HepG2 (cell line): ENCODE data around the gene SDK1. TPM values are rescaled to one million over a fixed set of nuclear protein-coding genes. Genes with fewer than 3 reads are reported as not detected.

Experiments used
- ATAC-seq: fragments of 200-7000 bp; cut with Tn5 transposase; 3 replicates; pipeline ENCODE4 v1.9.1; 2020; ENCODE audit warnings: mild to moderate bottlenecking, moderate library complexity
- BruUV-seq: library from RNA; stranded (reverse); fragments of 400-500 nt; replicated peaks from 2 replicates; lab custom pipeline; 2021; lab: Mats Ljungman, UMichigan
- CTCF ChIA-PET: fragments of 300-600 bp; formaldehyde crosslinking; extraction: SDS; loops from one replicate; lab custom pipeline; 2021; ENCODE audit warnings: low total read pairs, inconsistent platforms, low intra/inter-chr PET ratio; lab: Yijun Ruan, JAX
- POLR2A ChIA-PET: fragments of 350-600 bp; sonication (Branson Sonifier 250); formaldehyde crosslinking; loops from one replicate; lab custom pipeline; 2020; ENCODE audit warnings: antibody characterized with exemption, inconsistent platforms; lab: Yijun Ruan, JAX
- DNase-seq: peaks from one replicate; pipeline ENCODE4 v3.0.0-alpha.2; 2015; ENCODE audit warnings: low spot score
- FAIRE-seq: peaks from 3 replicates; lab custom pipeline; 2011; peaks lifted over from hg19 to GRCh38; lab: Jason Lieb, UNC
- H2AFZ ChIP-seq: one replicate; pipeline ENCODE4 v1.6.1; 2011; ENCODE audit warnings: low read length, inconsistent platforms
- H3K27ac ChIP-seq: fragments of 300-600 bp; 3 replicates; pipeline ENCODE4 v1.8.0; 2011; ENCODE audit warnings: mixed run types, mild to moderate bottlenecking, mixed read lengths, low read length, inconsistent platforms; ENCODE audit not compliant: insufficient read depth; ENCODE audit errors: extremely low read length
- H3K27me3 ChIP-seq, 2 experiments: fragments of 200-600 bp in 1 of 2; 2 replicates in 1 of 2; 3 replicates in 1 of 2; pipeline versions ENCODE4 v1.6.0 to v1.8.0; 2011; ENCODE audit warnings: low read length in 2 of 2, mild to moderate bottlenecking in 2 of 2, moderate library complexity in 2 of 2, inconsistent platforms in 1 of 2; ENCODE audit not compliant: insufficient read depth in 2 of 2, control insufficient read depth in 1 of 2
- H3K36me3 ChIP-seq, 2 experiments: fragments of 200-600 bp in 1 of 2; replicated peaks in 1 of 2; 2 replicates in 1 of 2; 3 replicates in 1 of 2; pipeline versions ENCODE4 v1.5.1 to v1.8.0; 2011; ENCODE audit warnings: low read length in 2 of 2, inconsistent platforms in 1 of 2; ENCODE audit not compliant: insufficient read depth in 2 of 2, control insufficient read depth in 1 of 2
- H3K4me1 ChIP-seq: 2 replicates; pipeline ENCODE4 v1.5.1; 2012; ENCODE audit warnings: low read length, inconsistent platforms; ENCODE audit not compliant: insufficient read depth
- H3K4me2 ChIP-seq: 2 replicates; pipeline ENCODE4 v1.6.0; 2011; ENCODE audit warnings: low read depth, low read length, inconsistent platforms
- H3K4me3 ChIP-seq, 3 experiments: fragments of 200-600 bp in 1 of 3; sonication (generic), shearing (Covaris generic) in 1 of 3; replicated peaks in 1 of 3; 2 replicates each; pipeline ENCODE4 v1.5.1; 2011 to 2016; ENCODE audit warnings: low read length in 3 of 3, inconsistent platforms in 2 of 3, low read depth in 2 of 3, mild to moderate bottlenecking in 2 of 3, control low read depth in 1 of 3, mixed read lengths in 1 of 3; ENCODE audit not compliant: insufficient read depth in 1 of 3
- H3K79me2 ChIP-seq: one replicate; pipeline ENCODE4 v1.6.1; 2011; ENCODE audit warnings: low read length, inconsistent platforms; ENCODE audit not compliant: insufficient read depth
- H3K9ac ChIP-seq: 2 replicates; pipeline ENCODE4 v1.6.0; 2011; ENCODE audit warnings: mild to moderate bottlenecking, low read depth, low read length, inconsistent platforms; ENCODE audit not compliant: insufficient read depth
- H3K9me3 ChIP-seq: 2 replicates; pipeline ENCODE4 v1.5.1; 2012; ENCODE audit warnings: mild to moderate bottlenecking, low read length
- H4K20me1 ChIP-seq: 2 replicates; pipeline ENCODE4 v1.6.0; 2011; ENCODE audit warnings: inconsistent platforms, mild to moderate bottlenecking, low read length, moderate library complexity; ENCODE audit not compliant: insufficient read depth
- ATAD3A ChIP-seq: sonication (generic); formaldehyde crosslinking; IDR thresholded peaks from 2 replicates; pipeline ENCODE4 v1.4.0; 2020; ENCODE audit warnings: missing genetic modification reagents
- DNMT3B ChIP-seq: conservative IDR thresholded peaks from 2 replicates; pipeline ENCODE4 v1.6.1; 2016; ENCODE audit warnings: missing biosample characterization, control low read depth
- HNF4G ChIP-seq, 2 experiments: sonication (generic) in 1 of 2; formaldehyde crosslinking in 1 of 2; IDR thresholded peaks; 2 replicates each; pipeline versions ENCODE4 v1.4.0 to v1.6.1; 2011 to 2020; ENCODE audit warnings: borderline replicate concordance in 2 of 2, low read depth in 2 of 2, mild to moderate bottlenecking in 2 of 2, low read length in 1 of 2, missing genetic modification reagents in 1 of 2, moderate library complexity in 1 of 2
- KDM2A ChIP-seq: sonication (generic); formaldehyde crosslinking; IDR thresholded peaks from 2 replicates; pipeline ENCODE4 v1.4.0; 2020; ENCODE audit warnings: low read depth, missing genetic modification reagents, borderline replicate concordance
- LCORL ChIP-seq, 2 experiments: fragments of 450-650 bp in 1 of 2; sonication (generic) in 1 of 2; formaldehyde crosslinking in 1 of 2; IDR thresholded peaks; 2 replicates each; pipeline versions ENCODE4 v1.5.0 to v1.6.1; 2017 to 2020; ENCODE audit warnings: antibody characterized with exemption in 1 of 2, missing genetic modification reagents in 1 of 2
- ZBTB44 ChIP-seq: sonication (generic); formaldehyde crosslinking; IDR thresholded peaks from 2 replicates; pipeline ENCODE4 v1.4.0; 2020; ENCODE audit warnings: missing genetic modification reagents
- ZFP36L1 ChIP-seq: sonication (generic); formaldehyde crosslinking; IDR thresholded peaks from 2 replicates; pipeline ENCODE4 v1.8.0; 2022; ENCODE audit warnings: mild to moderate bottlenecking, missing genetic modification reagents, moderate library complexity
- ZNF598 ChIP-seq: sonication (generic); formaldehyde crosslinking; IDR thresholded peaks from 2 replicates; pipeline ENCODE4 v1.5.1; 2020; ENCODE audit warnings: mild to moderate bottlenecking, missing genetic modification reagents, borderline replicate concordance
- ZNF781 ChIP-seq: sonication (generic); formaldehyde crosslinking; IDR thresholded peaks from 2 replicates; pipeline ENCODE4 v1.5.1; 2020; ENCODE audit warnings: borderline replicate concordance, mild to moderate bottlenecking, missing genetic modification reagents; ENCODE audit errors: not compliant biosample characterization
- WGBS: methylation state at CpG from one replicate; pipeline ENCODE4 v1.1.6; 2017; ENCODE audit warnings: low lambda C conversion rate; 5-methylcytosine and 5-hydroxymethylcytosine counted together
- in situ Hi-C: cut with HindIII; loops from 2 replicates; pipeline ENCODE4 v1.10.0; 2017; ENCODE audit warnings: low pct_unique_long_range_greater_than_20kb; ENCODE audit not compliant: extremely low pct_ligation_motif_present
- intact Hi-C: fragments of 100-400 bp; cut with micrococcal nuclease; formaldehyde crosslinking; loops from one replicate; pipeline ENCODE4 v1.10.0; 2022; ENCODE audit not compliant: unreplicated experiment
- polyA plus RNA-seq, 8 experiments: library from polyadenylated mRNA; depleted of rRNA in 3 of 8; stranded (reverse) in 7 of 8; unstranded in 1 of 8; fragments of >200 nt; fragmentation: Illumina TruSeq in 4 of 8; extraction: Trizol in 4 of 8; gene quantifications; 2 replicates each; pipeline versions ENCODE4 v1.2.1 to v1.2.3, GENCODE V29; 2011 to 2016; ENCODE audit warnings: low read depth in 4 of 8, missing spikeins in 1 of 8, mixed read lengths in 1 of 8; ENCODE audit not compliant: insufficient read depth in 1 of 8
- total RNA-seq, 5 experiments: library from RNA; depleted of rRNA; stranded (reverse); fragments of >200 nt; fragmentation: Illumina TruSeq; extraction: Trizol; gene quantifications; 2 replicates each; pipeline ENCODE4 v1.2.3, GENCODE V29; 2016; ENCODE audit warnings: low read depth in 1 of 5

Gene SDK1
- total and polyA plus RNA-seq, 2 of the 13 experiments (the other 11 are each of a cell fraction or from before 2014, with no cell fraction given): 0.35 to 2.4 TPM

DNA sequence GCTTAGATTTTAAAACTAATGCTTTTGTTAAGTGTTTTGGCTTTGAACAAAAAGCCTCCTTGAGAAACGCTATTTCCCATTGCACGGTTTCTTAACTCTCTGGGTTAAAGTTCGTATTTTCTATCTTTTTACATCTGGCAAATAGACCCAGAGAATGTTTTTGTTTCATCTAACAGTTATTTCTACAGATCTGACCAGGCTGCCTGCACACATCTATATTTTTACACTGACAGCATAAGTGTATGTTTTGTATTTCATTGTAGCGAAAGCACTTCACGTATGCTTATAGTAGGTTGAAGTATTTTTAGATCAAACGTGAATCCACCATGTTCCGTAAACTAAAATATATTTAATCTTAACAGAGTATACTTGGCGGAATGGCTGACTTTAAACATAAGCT, 477.3 kb downstream of the SDK1 start (continued):
- TF ChIP-seq ATAD3A (CRISPR knock-in tag): no peak
- no peak for TF ChIP-seq HNF4G (IDR thresholded peaks at IDR 0.05; ENCODE audit: borderline replicate concordance, low read depth, low read length)
- no peak for TF ChIP-seq HNF4G (CRISPR knock-in tag; IDR thresholded peaks at IDR 0.05; ENCODE audit: borderline replicate concordance, low read depth)
- no peak for TF ChIP-seq ZNF781
- no peak for TF ChIP-seq ZFP36L1
- no peak for TF ChIP-seq ZNF598

DNA sequence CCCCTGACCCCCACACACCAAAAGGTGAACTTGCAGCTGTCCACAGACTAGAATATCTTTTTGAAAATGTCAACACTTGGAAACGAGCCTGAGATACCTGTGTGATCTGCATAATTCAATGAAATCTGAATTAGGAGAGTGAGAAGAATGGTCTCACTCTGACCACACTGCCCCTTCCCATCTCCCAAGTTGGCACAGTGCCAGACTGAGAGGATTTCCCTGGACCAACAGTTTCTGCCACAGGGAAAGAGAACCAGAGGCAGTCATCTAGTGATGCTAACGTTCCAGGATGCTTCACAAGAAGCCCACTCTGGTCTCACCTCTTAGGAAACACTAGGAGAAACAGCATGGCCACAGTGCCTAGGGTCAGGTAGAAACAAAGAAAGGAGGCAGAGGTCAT, 479.0 kb downstream of the SDK1 start:
- no peak for DNase-seq
- Histone ChIP-seq H3K4me1 (peaks cover 11% of the 10 kb centered on the region; the same call in 1 of the 2 replicates), H3K79me2 (no peaks in the 10 kb centered on the region), H3K9ac (no peak overlapping the region), H3K27ac (no peak overlapping the region), H3K4me3 (no peak overlapping the region), H2AFZ (no peak overlapping the region), H3K27me3 (no peaks in the 10 kb centered on the region), H4K20me1 (no peaks in the 10 kb centered on the region), H3K36me3 (no peaks in the 10 kb centered on the region), H3K4me2 (no peak overlapping the region), H3K9me3 (peaks cover 24% of the 10 kb centered on the region)
- no peak for TF ChIP-seq KDM2A (CRISPR knock-in tag)
- no peak for TF ChIP-seq ZBTB44 (CRISPR knock-in tag)
- peak; percentile 90 for TF ChIP-seq LCORL (IDR thresholded peaks at IDR 0.05)
- no peak for TF ChIP-seq LCORL (CRISPR knock-in tag; IDR thresholded peaks at IDR 0.05)
- TF ChIP-seq DNMT3B (CRISPR knock-in tag): no peak
- ATAC-seq: no peak
- no peak for FAIRE-seq
- intact Hi-C loops: no loop called here
- 64% methylated on average over 2 of the region's 2 CpGs for WGBS
- no TSS peak for BruUV-seq
- ChIA-PET CTCF (no interaction called here), POLR2A (no interaction called here)
- in situ Hi-C loops: no loop called here
